A549 (cell line): ENCODE measurements around the gene TSFM.

Experiments
- CEBPB ChIP-seq, 2 experiments: fragments of >200 bp in 1 of 2; sonication (Bioruptor Twin) in 1 of 2; formaldehyde crosslinking in 1 of 2; IDR thresholded peaks; 2 replicates each; pipeline ENCODE4 v1.6.1; 2012 to 2016
- CHD4 ChIP-seq: fragments of 200-600 bp; sonication (generic); IDR thresholded peaks from 2 replicates; pipeline ENCODE4 v1.6.1; 2016; ENCODE audit warnings: antibody characterized with exemption, mild to moderate bottlenecking, borderline replicate concordance
- CTCF ChIP-seq: fragments of >200 bp; sonication (Bioruptor Twin); formaldehyde crosslinking; IDR thresholded peaks from 3 replicates; pipeline ENCODE4 v1.5.1; 2016
- EP300 ChIP-seq, 2 experiments: fragments of >200 bp; sonication (Bioruptor Twin); formaldehyde crosslinking; IDR thresholded peaks; 2 replicates in 1 of 2; 3 replicates in 1 of 2; pipeline ENCODE4 v1.6.1; 2016 to 2017
- FOXS1 ChIP-seq: fragments of 250-450 bp; sonication (Bioruptor Pico); IDR thresholded peaks from 2 replicates; pipeline ENCODE4 v1.5.0; 2020; ENCODE audit warnings: mild to moderate bottlenecking, moderate library complexity
- JUN ChIP-seq, 2 experiments: fragments of >200 bp; sonication (Bioruptor Twin); formaldehyde crosslinking; IDR thresholded peaks; 2 replicates in 1 of 2; 3 replicates in 1 of 2; pipeline ENCODE4 v1.6.1; 2016 to 2017
- MAX ChIP-seq: IDR thresholded peaks from 2 replicates; pipeline ENCODE4 v1.6.1; 2012
- NPAS2 ChIP-seq: fragments of 250-450 bp; sonication (Bioruptor Pico); IDR thresholded peaks from 2 replicates; pipeline ENCODE4 v1.8.0; 2022; ENCODE audit warnings: mild to moderate bottlenecking, moderate library complexity, borderline replicate concordance
- NR3C1 ChIP-seq: fragments of >200 bp; sonication (Bioruptor Twin); formaldehyde crosslinking; IDR thresholded peaks from 3 replicates; pipeline ENCODE4 v1.6.1; 2017
- POLR2A ChIP-seq: IDR thresholded peaks from 2 replicates; pipeline ENCODE4 v1.6.1; 2012; ENCODE audit warnings: mild to moderate bottlenecking, low read length
- RAD21 ChIP-seq, 2 experiments: fragments of >200 bp in 1 of 2; sonication (Bioruptor Twin) in 1 of 2; formaldehyde crosslinking in 1 of 2; IDR thresholded peaks in 1 of 2; conservative IDR thresholded peaks in 1 of 2; 2 replicates in 1 of 2; 3 replicates in 1 of 2; pipeline ENCODE4 v1.6.1; 2012 to 2018; ENCODE audit warnings: inconsistent platforms in 1 of 2
- RFX5 ChIP-seq: fragments of 450-650 bp; IDR thresholded peaks from 2 replicates; pipeline ENCODE4 v1.7.1; 2014; ENCODE audit warnings: antibody characterized with exemption, mild to moderate bottlenecking, moderate library complexity
- TP53 ChIP-seq: fragments of 250-450 bp; sonication (Bioruptor Pico); IDR thresholded peaks from 2 replicates; pipeline ENCODE4 v1.5.0; 2021; ENCODE audit warnings: mild to moderate bottlenecking, moderate library complexity

- no peak for TF ChIP-seq CTCF
- no peak for TF ChIP-seq POLR2A
- TF ChIP-seq TP53, result no peak
- no peak for TF ChIP-seq RAD21 (conservative IDR thresholded peaks at IDR 0.05 in 1 of 2, IDR thresholded peaks at IDR 0.05 in 1 of 2)
- no peak for TF ChIP-seq NR3C1
- no peak for TF ChIP-seq JUN (IDR thresholded peaks at IDR 0.05)
- TF ChIP-seq RFX5, result no peak
- TF ChIP-seq EP300 (IDR thresholded peaks at IDR 0.05), result no peak
- no peak for TF ChIP-seq FOXS1 (CRISPR knock-in tag)
- no peak for TF ChIP-seq CHD4
- TF ChIP-seq MAX, result no peak
- no peak for TF ChIP-seq NPAS2 (CRISPR knock-in tag)
- no peak for TF ChIP-seq CEBPB (IDR thresholded peaks at IDR 0.05)
These were observed 42.6 kb upstream of the TSFM start for GRCh38 chr12:57739914-57740538.
